Activated CD4-positive, alpha-beta T cell treated with anti-CD3 and anti-CD28 coated beads, Interleukin-2, amount 50 U/mL, for 16 hours (primary cell): ENCODE measurements around the gene BORCS8.
"Not testable (repeated sequence)": the region's sequence is repeated elsewhere in the genome, so short reads cannot be mapped to it uniquely, and the experiment has no call there.

Source experiments
- DNase-seq: peaks from one replicate; pipeline ENCODE4 v3.0.0-alpha.2; 2020

Gene BORCS8

DNA sequence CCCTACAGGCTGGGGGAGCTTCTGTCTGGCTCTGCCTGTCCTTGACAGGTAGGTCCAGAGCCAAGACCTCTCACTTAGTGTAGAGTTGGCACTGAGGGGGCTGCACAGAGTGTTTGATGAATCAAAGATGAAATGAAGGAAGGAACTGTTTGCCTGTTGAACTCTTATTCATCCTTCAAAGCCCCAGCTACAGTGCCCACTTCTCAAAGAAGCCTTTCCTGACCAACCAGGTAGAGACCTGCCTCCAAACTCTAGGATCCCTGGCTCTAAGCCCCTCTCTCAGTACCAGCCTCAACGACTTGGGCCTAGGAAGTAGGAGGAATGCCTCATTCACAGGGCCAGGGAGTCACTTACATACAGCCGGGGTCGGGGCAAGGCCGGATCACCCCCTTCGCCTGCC, 44.6 kb downstream of the BORCS8 start:
- DNase-seq = no peak

DNA sequence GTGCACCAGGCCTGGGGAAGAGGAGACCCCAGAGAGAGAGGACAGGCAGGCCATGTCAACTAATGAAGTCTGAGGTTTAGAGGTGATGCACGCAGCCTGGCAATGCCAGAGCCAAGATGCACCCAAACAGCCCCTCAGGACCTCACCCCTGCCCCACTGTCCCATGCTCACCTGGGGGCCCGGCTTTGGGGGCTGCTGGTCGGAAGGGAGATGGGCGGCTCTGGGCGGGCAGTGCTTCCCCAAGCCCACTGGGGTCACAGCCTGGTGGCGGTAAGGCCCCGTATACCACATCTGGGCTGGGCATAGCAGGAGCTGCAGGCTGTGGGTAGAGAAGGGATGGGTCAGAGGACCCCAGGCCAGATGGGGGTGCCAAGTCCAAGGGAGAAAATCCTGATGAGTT, 45.1 kb downstream of the BORCS8 start:
- DNase-seq = no peak

DNA sequence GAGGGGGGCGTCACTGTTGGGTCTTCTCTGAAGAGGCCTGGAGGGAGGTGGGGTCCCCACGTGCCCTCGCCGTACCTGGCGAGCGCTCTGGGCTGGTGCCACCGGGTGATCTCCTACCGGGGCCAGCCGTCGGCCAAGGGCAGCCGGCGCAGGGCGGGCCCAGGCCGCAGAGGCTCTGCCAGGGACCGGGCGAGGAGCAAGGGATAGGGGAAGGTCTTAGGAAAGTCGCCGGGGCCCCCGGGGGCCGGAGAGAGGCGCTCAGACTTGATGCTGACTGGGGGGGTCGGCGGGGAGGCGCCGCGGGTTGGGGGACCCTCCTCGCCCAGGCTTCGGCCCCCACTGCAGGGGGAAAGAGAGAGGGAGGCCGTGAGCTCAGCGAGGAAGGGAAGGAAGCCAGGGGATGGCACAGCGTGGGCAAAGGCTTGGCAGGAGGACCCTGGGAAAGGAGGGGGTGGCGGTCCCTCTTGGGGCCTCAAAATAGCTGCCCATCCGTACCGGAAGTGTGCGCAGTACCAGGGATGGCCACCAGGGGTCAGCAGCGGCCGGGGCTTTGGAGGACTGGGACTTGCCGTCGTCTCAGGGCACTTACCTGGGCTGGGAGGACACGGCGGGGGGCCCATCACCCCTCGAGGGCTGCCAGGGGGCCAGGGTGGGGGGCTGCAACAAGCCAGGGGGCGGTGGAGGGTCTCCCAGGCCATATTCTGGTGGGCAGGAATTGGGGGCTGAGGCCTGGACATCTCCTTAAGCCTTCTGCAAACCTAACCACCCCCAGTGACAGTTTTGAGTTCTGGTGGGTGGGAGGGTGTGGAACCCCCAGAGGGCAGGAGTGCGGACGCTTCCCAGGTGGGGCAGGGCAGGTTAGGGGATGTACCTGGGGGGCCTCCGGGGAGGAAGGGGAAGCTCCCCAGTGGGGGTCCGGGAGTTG, 46.0 kb downstream of the BORCS8 start:
- DNase-seq = peak; percentile 85

DNA sequence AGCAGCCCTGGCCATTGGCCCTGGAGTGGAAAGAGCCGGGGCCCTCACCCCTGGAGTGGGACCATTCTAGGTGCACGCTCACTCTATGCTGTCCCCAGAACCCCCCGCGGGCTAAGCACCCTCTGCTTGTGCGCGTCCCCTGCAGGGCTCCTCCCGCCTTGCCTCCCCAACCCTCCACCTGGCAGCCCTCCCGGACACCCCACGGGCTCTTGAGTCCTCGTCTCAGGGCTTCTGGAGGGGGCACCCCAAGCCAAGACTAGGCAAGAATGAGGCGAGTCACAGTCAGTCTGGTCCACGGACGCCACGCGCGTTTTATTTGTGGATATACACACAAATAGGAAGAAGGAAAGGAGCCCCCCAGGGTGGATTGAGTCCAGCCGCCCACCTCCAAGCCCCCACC, 46.7 kb downstream of the BORCS8 start:
- DNase-seq = no peak

DNA sequence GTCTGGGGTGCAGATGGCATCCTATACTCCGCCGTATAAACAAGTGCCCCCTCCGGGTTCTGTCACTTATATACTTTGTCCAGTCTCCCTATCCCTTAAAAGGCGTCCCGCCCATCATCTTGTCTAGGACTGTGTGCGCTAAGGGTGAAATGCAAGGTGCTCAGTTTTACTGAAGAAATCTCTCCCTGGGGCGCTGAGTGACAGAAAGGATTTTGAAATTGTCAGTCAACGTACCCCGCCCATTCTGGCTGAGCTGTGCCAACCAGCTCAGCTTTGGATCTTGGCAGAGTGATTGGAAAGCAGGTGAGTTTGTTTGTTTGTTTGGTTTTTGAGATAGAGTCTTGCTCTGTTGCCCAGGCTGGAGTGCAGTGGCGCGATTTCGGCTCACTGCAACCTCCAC, 49.6 kb downstream of the BORCS8 start:
- no peak for DNase-seq

DNA sequence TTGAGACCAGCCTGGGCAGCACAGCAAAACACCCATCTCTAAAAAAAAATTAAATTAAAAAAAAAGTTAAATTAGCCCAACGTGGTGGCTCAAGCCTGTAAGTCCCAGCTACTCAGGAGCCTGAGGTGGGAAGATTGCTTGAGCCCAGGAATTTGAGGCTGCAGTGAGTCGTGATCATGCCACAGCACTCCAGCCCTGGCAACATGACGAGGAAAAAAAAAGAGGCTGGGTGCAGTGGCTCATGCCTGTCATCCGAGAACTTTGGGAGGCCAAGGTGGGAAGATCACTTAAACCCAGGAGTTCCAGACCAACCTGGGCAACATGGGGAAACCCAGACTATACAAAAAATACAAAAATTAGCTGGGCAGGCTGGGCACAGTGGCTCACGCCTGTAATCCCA, 51.5 kb downstream of the BORCS8 start:
- no peak for DNase-seq

DNA sequence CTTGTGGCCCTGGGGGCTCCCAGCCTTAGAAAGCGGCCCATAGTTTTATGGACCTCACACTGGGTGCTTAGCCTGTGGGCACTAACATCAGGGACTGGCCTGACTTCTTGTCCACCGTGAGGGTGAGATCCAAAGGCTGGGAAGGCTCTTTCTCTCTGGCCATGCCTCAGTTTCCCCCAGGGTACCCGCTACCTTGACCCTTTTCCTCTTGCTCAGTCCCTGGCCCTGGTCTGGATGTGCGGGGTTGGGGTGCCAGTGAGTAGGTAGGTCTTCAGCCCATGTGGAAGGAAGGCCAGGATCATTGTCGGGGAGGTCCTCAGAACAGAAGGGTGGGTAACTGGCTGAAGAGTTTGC, 52.1 kb downstream of the BORCS8 start:
- no peak for DNase-seq

DNA sequence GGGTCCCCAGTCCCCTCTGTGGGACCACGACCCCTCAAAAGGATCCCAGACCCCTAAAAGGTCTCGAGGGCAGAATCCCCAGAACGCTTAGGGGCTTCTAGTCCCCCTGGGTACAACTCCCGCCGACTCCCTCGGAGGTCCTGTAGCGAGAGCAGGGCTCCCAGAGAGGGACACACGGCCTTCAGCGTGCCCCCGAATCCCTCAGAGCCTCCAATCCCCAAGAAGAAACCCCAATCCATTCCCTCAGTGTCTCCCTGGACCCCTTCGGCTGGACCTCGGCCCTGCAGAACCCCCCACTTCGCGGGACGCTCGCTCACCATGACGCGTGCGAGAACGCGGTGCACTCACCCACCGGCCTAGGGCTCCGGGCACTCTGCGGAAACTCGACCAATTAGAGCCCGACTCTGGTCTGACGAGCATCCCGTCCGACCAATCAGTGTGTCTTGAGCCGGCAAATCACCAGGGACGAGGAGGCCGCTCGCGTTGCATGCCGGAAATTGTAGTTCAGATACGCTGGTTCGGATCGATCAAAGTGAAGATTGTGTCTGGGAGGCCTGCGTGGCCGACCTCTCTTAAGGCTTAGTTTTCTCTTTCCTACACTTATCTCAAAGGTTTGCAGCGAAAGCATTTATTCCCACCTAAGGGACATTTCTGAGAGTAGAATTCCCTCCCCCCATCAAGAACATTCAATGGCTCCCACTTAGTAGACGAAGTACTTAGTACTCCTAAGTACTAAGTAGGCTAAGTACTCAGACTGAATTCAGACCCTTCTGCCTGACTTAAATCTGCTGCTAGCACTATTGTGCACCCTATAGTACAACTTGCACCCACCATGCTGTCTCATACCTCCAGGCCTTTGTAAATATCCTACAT, 53.6 kb downstream of the BORCS8 start, which contains the start of gene TMEM161A:
Gene TMEM161A (minus strand): TSS at position 370 of the 873 bp plus-strand sequence. CDS start 50 bp downstream, at position 320.
- DNase-seq = peak; percentile 99

DNA sequence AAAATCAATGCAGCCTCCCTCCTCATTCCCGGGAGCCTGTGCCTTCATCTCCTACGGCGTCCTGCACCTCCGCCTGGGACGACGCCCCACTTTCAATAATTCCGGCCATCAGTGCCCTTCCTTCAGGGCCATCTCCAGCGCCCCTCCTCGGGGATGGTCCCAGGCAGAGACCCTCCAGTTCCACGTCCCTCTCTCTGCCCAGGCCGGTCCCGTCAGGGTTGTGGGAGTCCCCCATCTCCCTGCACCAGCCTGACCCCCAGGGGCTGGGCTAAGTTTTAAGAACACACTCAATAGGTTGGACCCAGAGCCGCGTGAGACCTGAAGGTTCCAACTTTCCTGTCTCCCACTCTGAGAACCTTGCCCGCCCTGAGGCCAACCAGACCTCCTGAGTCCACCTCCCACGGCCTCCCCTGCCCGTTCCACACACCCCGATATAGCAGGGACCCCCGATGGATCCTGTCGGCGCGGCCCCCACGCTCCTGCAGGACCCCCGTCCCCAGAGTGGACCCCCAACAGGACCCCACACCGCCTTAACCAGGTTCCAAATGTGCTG, 54.3 kb downstream of the BORCS8 start:
- no peak for DNase-seq

DNA sequence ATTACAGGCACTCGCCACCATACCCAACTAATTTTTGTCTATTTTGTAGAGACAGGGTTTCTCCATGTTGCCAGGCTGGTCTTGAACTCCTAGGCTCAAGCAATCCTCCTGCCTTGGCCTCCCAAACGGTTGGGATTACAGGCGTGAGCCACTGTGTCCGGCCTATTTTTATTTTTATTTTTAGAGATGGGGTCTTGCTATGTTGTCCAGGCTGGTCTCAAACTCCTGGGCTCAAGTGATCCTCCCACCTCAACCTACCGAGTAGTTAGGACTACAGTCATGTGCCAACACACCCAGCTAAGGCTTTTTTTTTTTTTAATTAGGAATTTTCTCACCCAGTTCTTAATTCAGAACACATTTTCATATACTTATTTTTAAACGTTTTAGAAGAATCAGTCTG, 56.2 kb downstream of the BORCS8 start:
- DNase-seq = not testable (repeated sequence)

DNA sequence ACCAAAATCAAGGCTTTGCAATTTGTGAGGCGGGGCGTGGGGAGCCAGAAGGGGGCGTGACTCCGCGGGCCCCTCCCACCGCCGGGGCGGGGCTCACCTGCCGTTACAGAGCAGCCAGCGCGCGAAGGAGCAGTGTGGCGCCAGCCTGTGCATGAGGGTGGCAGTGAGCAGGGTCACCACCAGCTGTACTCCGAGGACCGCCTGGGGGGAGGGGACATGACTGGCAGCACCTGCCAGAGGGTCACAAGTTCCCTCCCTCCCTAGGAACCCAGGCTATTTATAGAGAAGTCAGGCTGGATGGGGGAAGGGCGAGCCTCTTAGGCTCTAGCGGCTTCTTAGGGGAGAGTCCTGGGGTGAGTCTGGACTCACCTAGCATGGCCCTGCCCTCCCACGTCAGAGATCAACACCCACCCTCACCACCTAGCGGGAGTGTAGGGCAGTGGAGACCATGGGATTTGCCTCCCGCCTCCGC, 57.2 kb downstream of the BORCS8 start:
- DNase-seq = no peak

DNA sequence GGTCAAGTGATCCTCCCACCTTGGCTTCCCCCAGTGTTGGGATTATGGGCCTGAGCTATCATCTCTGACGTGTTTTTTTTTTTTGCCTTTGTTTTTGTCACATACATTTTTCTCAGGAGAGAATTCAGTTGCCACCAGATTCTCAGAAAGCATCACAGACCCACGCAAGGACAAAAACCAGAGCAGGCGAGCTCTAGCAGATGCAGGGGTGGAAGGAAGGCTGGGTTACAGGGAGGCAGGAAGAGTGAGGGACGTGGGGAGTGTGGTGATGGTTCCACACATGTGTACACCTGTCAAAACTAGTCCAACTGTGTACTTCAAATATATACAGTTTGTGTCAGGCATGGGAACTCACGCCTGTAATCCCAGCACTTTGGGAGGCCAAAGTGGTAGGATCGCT, 58.0 kb downstream of the BORCS8 start:
- no peak for DNase-seq

DNA sequence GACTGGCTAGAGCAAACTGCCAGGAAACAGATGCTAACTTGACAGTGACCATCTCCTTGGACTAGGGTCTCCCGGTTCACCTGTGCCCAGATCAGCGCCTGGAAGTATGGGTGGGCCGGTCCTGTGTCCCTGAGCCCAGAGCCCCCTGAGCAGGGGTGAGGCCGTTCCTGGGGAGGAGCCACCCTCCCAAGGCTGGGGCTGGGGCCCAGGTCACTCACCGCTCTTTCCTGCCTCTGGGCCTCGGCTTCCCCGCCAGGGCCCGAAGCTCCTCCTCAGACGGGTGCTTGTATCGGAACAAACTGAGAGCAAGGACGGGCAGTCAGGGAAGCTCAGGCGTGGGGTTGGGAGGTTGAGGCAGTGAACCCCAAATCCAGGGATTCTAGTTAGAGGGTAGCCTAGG, 59.0 kb downstream of the BORCS8 start:
- DNase-seq = no peak

DNA sequence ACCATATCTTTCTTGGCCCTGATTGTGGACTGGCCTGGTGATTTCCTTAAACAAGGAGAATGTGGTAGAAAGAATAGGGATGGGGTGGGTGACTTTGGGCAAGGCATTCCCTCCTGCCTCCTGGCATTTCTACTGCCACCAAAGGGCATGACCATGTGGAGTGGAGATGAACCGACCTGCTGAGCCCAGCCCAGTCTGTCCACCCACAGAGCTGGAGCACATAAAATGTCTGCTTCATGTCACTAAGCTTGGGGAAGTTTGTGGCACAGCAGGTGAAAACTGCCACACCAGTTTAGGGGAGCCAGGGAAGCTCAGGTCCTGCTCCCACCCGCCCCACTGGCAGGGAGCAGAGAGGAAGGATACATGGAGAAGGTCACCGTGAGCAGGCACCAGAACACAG, 60.0 kb downstream of the BORCS8 start:
- no peak for DNase-seq
